AG09319 (cell line): ENCODE results near the gene ANO9.

Source experiments
- DNase-seq: peaks from one replicate; pipeline ENCODE4 v3.0.0-alpha.2; 2010; ENCODE audit warnings: low read depth; ENCODE audit errors: extremely low read depth
- TF ChIP-seq, protein P1 (sequence below): IDR thresholded peaks from 2 replicates; pipeline ENCODE4 v1.5.1; 2011; ENCODE audit warnings: low read depth, mild to moderate bottlenecking, inconsistent platforms, low read length, moderate library complexity

The ANO9 gene

GRCh38 chr11:368414-369335, 73.1 kb downstream of the ANO9 start:
- DNase-seq, result no peak
- TF ChIP-seq, protein P1, sequence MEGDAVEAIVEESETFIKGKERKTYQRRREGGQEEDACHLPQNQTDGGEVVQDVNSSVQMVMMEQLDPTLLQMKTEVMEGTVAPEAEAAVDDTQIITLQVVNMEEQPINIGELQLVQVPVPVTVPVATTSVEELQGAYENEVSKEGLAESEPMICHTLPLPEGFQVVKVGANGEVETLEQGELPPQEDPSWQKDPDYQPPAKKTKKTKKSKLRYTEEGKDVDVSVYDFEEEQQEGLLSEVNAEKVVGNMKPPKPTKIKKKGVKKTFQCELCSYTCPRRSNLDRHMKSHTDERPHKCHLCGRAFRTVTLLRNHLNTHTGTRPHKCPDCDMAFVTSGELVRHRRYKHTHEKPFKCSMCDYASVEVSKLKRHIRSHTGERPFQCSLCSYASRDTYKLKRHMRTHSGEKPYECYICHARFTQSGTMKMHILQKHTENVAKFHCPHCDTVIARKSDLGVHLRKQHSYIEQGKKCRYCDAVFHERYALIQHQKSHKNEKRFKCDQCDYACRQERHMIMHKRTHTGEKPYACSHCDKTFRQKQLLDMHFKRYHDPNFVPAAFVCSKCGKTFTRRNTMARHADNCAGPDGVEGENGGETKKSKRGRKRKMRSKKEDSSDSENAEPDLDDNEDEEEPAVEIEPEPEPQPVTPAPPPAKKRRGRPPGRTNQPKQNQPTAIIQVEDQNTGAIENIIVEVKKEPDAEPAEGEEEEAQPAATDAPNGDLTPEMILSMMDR, result no peak

DNA sequence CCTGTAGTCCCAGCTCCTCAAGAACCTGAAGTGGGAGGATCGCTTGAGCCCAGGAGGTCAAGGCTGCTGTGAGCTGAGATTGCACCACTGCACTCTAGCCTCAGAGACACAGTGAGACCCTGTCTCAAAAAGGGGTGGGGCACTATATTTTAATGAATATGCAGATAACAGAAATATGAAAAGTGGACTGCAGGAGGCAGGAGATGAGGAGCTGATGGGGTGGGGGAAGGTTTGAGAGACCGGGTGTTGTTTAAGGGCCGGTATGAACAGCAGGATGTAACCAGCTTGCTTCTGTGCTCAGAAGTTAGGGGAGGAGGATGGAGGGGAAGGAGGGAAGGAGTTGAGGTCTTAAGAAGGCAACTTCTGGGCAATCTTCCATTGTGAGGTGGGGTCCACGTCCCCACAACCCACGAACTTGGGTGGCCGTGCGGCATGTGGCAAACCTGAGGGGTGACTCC, 73.8 kb downstream of the ANO9 start:
- TF ChIP-seq, protein P1, result no peak
- DNase-seq, result no peak
